ENCODE measurements around the gene PHKB. TPM values are rescaled to one million over a fixed set of nuclear protein-coding genes. Genes with fewer than 3 reads are reported as not detected.

Gene PHKB
- total RNA-seq, 1 experiment from 2014 or later, result 38.8 TPM

GRCh38 chr16:47693226-47693625 lies 232.1 kb downstream of the PHKB start:
- Histone ChIP-seq H4K20me1 (ENCODE audit: control insufficient read depth, insufficient read depth, insufficient read length) (no peaks in the 10 kb centered on the region), H3K27me3 (ENCODE audit: insufficient read depth, low read length) (no peaks in the 10 kb centered on the region), H3T11ph (ENCODE audit: low read length) (no peak overlapping the region), H2BK120ac (ENCODE audit: low read depth, low read length, poor library complexity, severe bottlenecking) (no peak overlapping the region), H3K14ac (ENCODE audit: insufficient read depth, low read length) (no peak overlapping the region), H3K79me1 (ENCODE audit: insufficient read depth, low read depth, low read length, poor library complexity, severe bottlenecking) (no peaks in the 10 kb centered on the region), H3K27ac (ENCODE audit: insufficient read length, low read depth, low read length) (no peak overlapping the region), H3K79me2 (ENCODE audit: insufficient read depth, low read length) (no peaks in the 10 kb centered on the region), H2AK5ac (ENCODE audit: insufficient read length, low read length) (no peak overlapping the region), H3K9me3 (ENCODE audit: control insufficient read depth, low read depth, low read length) (no peaks in the 10 kb centered on the region), H4K91ac (ENCODE audit: insufficient read length, low read depth, low read length) (no peak overlapping the region), H3K18ac (ENCODE audit: insufficient read length, low read depth, low read length) (no peak overlapping the region), H2BK12ac (ENCODE audit: insufficient read length, low read depth, low read length) (no peak overlapping the region), H3K9ac (ENCODE audit: extremely low read depth, insufficient read length, low read length) (no peak overlapping the region), H4K8ac (replicated peaks; ENCODE audit: insufficient read length, low read depth, low read length) (no peak overlapping the region), H4K5ac (ENCODE audit: insufficient read length, low read depth, low read length) (no peak overlapping the region), H2BK15ac (ENCODE audit: low read depth, low read length) (no peak overlapping the region), H3K56ac (ENCODE audit: insufficient read length, low read depth, low read length) (no peak overlapping the region), H3K23ac (ENCODE audit: insufficient read length, low read depth, low read length) (no peak overlapping the region), H2BK5ac (ENCODE audit: insufficient read length, low read length) (no peak overlapping the region), H3K4ac (ENCODE audit: low read depth, low read length) (no peak overlapping the region), H2BK20ac (ENCODE audit: low read depth, low read length, poor library complexity, severe bottlenecking) (no peak overlapping the region), H3K4me1 (ENCODE audit: insufficient read depth, low read length) (no peaks in the 10 kb centered on the region), H3K4me2 (ENCODE audit: insufficient read depth, insufficient read length, low read length) (no peak overlapping the region), H3K23me2 (ENCODE audit: insufficient read length, low read depth, low read length, poor library complexity, severe bottlenecking) (no peaks in the 10 kb centered on the region), H2AFZ (ENCODE audit: low read length) (no peak overlapping the region)
- no peak overlapping the region for H3K4me3 Mint-ChIP-seq
- no CpG with 5 or more reads among the region's 9 CpGs for WGBS (ENCODE audit: extremely low coverage, insufficient read length, low lambda C conversion rate)
- H3K9me3 Mint-ChIP-seq, result no peaks in the 10 kb centered on the region
- DNase-seq, result no peak
- no peak for TF ChIP-seq CTCF (conservative IDR thresholded peaks at IDR 0.05)
- H3K36me3 Mint-ChIP-seq (ENCODE audit: insufficient read depth in 1 of 3, low read depth in 3 of 3), result peaks cover 3 to 13% (median 7%) of the 10 kb centered on the region in 3 experiments; a peak in 6 of 7 replicates
- H3K27ac Mint-ChIP-seq, result no peak overlapping the region
- no peaks in the 10 kb centered on the region for H3K4me1 Mint-ChIP-seq
- H3K27me3 Mint-ChIP-seq (ENCODE audit: low read depth), result no peaks in the 10 kb centered on the region
